K562 (cell line): ENCODE data around the gene IL1B. TPM values are rescaled to one million over a fixed set of nuclear protein-coding genes. Genes with fewer than 3 reads are reported as not detected.

ENCODE experiments used
- ATAC-seq: fragments of 200-7000 bp; cut with Tn5 transposase; 3 replicates; pipeline ENCODE4 v1.9.1; 2020; ENCODE audit warnings: moderate library complexity
- BruUV-seq: library from RNA; stranded (reverse); fragments of 400-500 nt; replicated peaks from 2 replicates; lab custom pipeline; 2021; lab: Mats Ljungman, UMichigan
- CTCF ChIA-PET: fragments of 300-600 bp; formaldehyde crosslinking; extraction: SDS; loops from one replicate; lab custom pipeline; 2021; ENCODE audit warnings: low intra/inter-chr PET ratio; lab: Yijun Ruan, JAX
- POLR2A ChIA-PET: fragments of 300-600, 350-650 bp; sonication (Branson Sonifier 250); formaldehyde crosslinking; extraction: SDS; loops from one replicate; lab custom pipeline; 2021; ENCODE audit warnings: antibody characterized with exemption, inconsistent platforms; lab: Yijun Ruan, JAX
- DNase-seq, 4 experiments: peaks; one replicate each; pipeline versions ENCODE4 v3.0.0 to v3.0.0-alpha.2; 2011 to 2018; ENCODE audit warnings: low spot score in 3 of 4, mixed read lengths in 3 of 4; ENCODE audit errors: extremely low read depth in 1 of 4
- FAIRE-seq: peaks from 2 replicates; lab custom pipeline; 2011; peaks lifted over from hg19 to GRCh38; lab: Jason Lieb, UNC
- H2AFZ ChIP-seq: 2 replicates; pipeline ENCODE4 v1.6.0; 2011; ENCODE audit warnings: low read depth, low read length, control low read depth, inconsistent platforms
- H3K27ac ChIP-seq: fragments of 200-600 bp; 3 replicates; pipeline ENCODE4 v1.8.0; 2011; ENCODE audit warnings: low read depth, mild to moderate bottlenecking, control low read depth, inconsistent platforms, low read length, moderate library complexity, mixed read lengths; ENCODE audit errors: extremely low read depth
- H3K27me3 ChIP-seq, 2 experiments: fragments of 300-600 bp in 1 of 2; 2 replicates in 1 of 2; 3 replicates in 1 of 2; pipeline versions ENCODE4 v1.6.0 to v1.8.0; 2011; ENCODE audit warnings: inconsistent platforms in 2 of 2, low read length in 2 of 2, mild to moderate bottlenecking in 1 of 2, mixed read lengths in 1 of 2, moderate library complexity in 1 of 2; ENCODE audit not compliant: control insufficient read depth in 2 of 2, insufficient read depth in 2 of 2
- H3K36me3 ChIP-seq: fragments of 300-600 bp; 3 replicates; pipeline ENCODE4 v1.8.0; 2011; ENCODE audit warnings: mild to moderate bottlenecking, low read length, inconsistent platforms; ENCODE audit not compliant: control insufficient read depth, insufficient read depth
- H3K4me1 ChIP-seq, 2 experiments: fragments of 200-600 bp in 1 of 2; replicated peaks in 1 of 2; 2 replicates in 1 of 2; 3 replicates in 1 of 2; pipeline versions ENCODE4 v1.5.1 to v1.8.0; 2011; ENCODE audit warnings: inconsistent platforms in 2 of 2, low read length in 2 of 2, mild to moderate bottlenecking in 1 of 2, mixed read lengths in 1 of 2, moderate library complexity in 1 of 2; ENCODE audit not compliant: control insufficient read depth in 2 of 2, insufficient read depth in 2 of 2
- H3K4me2 ChIP-seq: 2 replicates; pipeline ENCODE4 v1.6.1; 2011; ENCODE audit warnings: low read length, control low read depth, inconsistent platforms, mixed read lengths; ENCODE audit not compliant: insufficient read depth
- H3K4me3 ChIP-seq: fragments of 200-600 bp; sonication (generic), shearing (Covaris generic); 2 replicates; pipeline ENCODE4 v1.5.1; 2016; ENCODE audit warnings: control low read depth, inconsistent platforms
- H3K79me2 ChIP-seq: fragments of 200-600 bp; 3 replicates; pipeline ENCODE4 v1.8.0; 2011; ENCODE audit warnings: low read length, inconsistent platforms; ENCODE audit not compliant: control insufficient read depth, insufficient read depth
- H3K9ac ChIP-seq, 2 experiments: 2 replicates each; pipeline versions ENCODE4 v1.6.0 to v1.6.1; 2011; ENCODE audit warnings: low read depth in 2 of 2, low read length in 2 of 2, control low read depth in 1 of 2, inconsistent platforms in 1 of 2, mild to moderate bottlenecking in 1 of 2, mixed read lengths in 1 of 2; ENCODE audit not compliant: insufficient read depth in 1 of 2
- H3K9me1 ChIP-seq: one replicate; pipeline ENCODE4 v1.6.0; 2011; ENCODE audit warnings: inconsistent platforms, mild to moderate bottlenecking, low read length, moderate library complexity; ENCODE audit not compliant: control insufficient read depth, insufficient read depth
- H3K9me3 ChIP-seq: replicated peaks from 2 replicates; pipeline ENCODE4 v1.5.1; 2011; ENCODE audit warnings: low read depth, low read length, inconsistent platforms; ENCODE audit not compliant: control insufficient read depth, insufficient read depth
- H4K20me1 ChIP-seq: replicated peaks from 2 replicates; pipeline ENCODE4 v1.6.1; 2011; ENCODE audit warnings: low read length, inconsistent platforms, mixed read lengths; ENCODE audit not compliant: control insufficient read depth, insufficient read depth
- CHD4 ChIP-seq: fragments of 200-600 bp; sonication (generic); IDR thresholded peaks from 3 replicates; pipeline ENCODE4 v1.6.1; 2012; ENCODE audit warnings: low read depth, mild to moderate bottlenecking, mixed read lengths, low read length, inconsistent platforms; ENCODE audit not compliant: insufficient read depth, insufficient replicate concordance, poor library complexity, severe bottlenecking
- DPF2 ChIP-seq: fragments of 450-650 bp; IDR thresholded peaks from 2 replicates; pipeline ENCODE4 v1.6.1; 2016
- MAFF ChIP-seq: IDR thresholded peaks from 2 replicates; pipeline ENCODE4 v1.6.1; 2012; ENCODE audit warnings: low read length, improper control_type of control experiment
- MAX ChIP-seq: sonication (generic); formaldehyde crosslinking; IDR thresholded peaks from 2 replicates; pipeline ENCODE4 v1.9.0; 2022; ENCODE audit warnings: mild to moderate bottlenecking, missing genetic modification reagents
- NFE2L1 ChIP-seq: fragments of 450-650 bp; IDR thresholded peaks from 2 replicates; pipeline ENCODE4 v1.6.1; 2016; ENCODE audit warnings: missing genetic modification characterization, low read depth, mild to moderate bottlenecking, missing compliant biosample characterization, moderate library complexity, borderline replicate concordance
- NFRKB ChIP-seq: fragments of 450-650 bp; IDR thresholded peaks from 2 replicates; pipeline ENCODE4 v1.6.1; 2016; ENCODE audit warnings: low read depth
- NR2F6 ChIP-seq: fragments of 450-650 bp; formaldehyde crosslinking; IDR thresholded peaks from 2 replicates; pipeline ENCODE4 v1.4.0; 2020; ENCODE audit warnings: mild to moderate bottlenecking
- PRMT5 ChIP-seq: sonication (generic); formaldehyde crosslinking; IDR thresholded peaks from 2 replicates; pipeline ENCODE4 v1.5.0; 2020; ENCODE audit warnings: missing genetic modification reagents
- RAD21 ChIP-seq, 2 experiments: fragments of 250-450 bp in 1 of 2; fragments of 450-650 bp in 1 of 2; sonication (Bioruptor Pico) in 1 of 2; formaldehyde crosslinking in 1 of 2; IDR thresholded peaks in 1 of 2; conservative IDR thresholded peaks in 1 of 2; 2 replicates each; pipeline versions ENCODE4 v1.4.0 to v1.8.0; 2020 to 2022; ENCODE audit warnings: mild to moderate bottlenecking in 2 of 2, moderate library complexity in 1 of 2
- RCOR1 ChIP-seq, 2 experiments: IDR thresholded peaks; 2 replicates each; pipeline ENCODE4 v1.6.1; 2012; ENCODE audit warnings: low read depth in 2 of 2, low read length in 2 of 2, borderline replicate concordance in 1 of 2, improper control_type of control experiment in 1 of 2
- RFX5 ChIP-seq: IDR thresholded peaks from 2 replicates; pipeline ENCODE4 v1.6.1; 2011; ENCODE audit warnings: low read depth, mild to moderate bottlenecking, improper control_type of control experiment, low read length
- SAFB ChIP-seq: fragments of 200-400 bp; formaldehyde crosslinking; IDR thresholded peaks from 2 replicates; pipeline ENCODE4 v1.6.1; 2017; ENCODE audit warnings: low read depth, low read length, borderline replicate concordance
- SMARCE1 ChIP-seq: fragments of 450-650 bp; IDR thresholded peaks from 2 replicates; pipeline ENCODE4 v1.7.1; 2016; ENCODE audit warnings: mild to moderate bottlenecking
- TBP ChIP-seq: optimal IDR thresholded peaks from 2 replicates; pipeline ENCODE3; 2011; ENCODE audit warnings: low read depth, low read length, improper control_type of control experiment
- THRAP3 ChIP-seq: fragments of 450-650 bp; IDR thresholded peaks from 2 replicates; pipeline ENCODE4 v1.6.1; 2016; ENCODE audit warnings: mild to moderate bottlenecking, inconsistent platforms, borderline replicate concordance
- ZNF146 ChIP-seq: IDR thresholded peaks from one replicate; pipeline ENCODE4 v1.6.1; 2018; ENCODE audit warnings: missing compliant biosample characterization; ENCODE audit not compliant: unreplicated experiment
- ZNF766 ChIP-seq: fragments of 200-800 bp; sonication (Bioruptor generic); conservative IDR thresholded peaks from 2 replicates; pipeline ENCODE4 v1.6.1; 2016; ENCODE audit warnings: missing genetic modification characterization, missing compliant biosample characterization
- ZNF778 ChIP-seq: fragments of 450-650 bp; formaldehyde crosslinking; IDR thresholded peaks from 2 replicates; pipeline ENCODE4 v1.4.0; 2020; ENCODE audit warnings: mild to moderate bottlenecking, moderate library complexity
- WGBS: fragments of 100-300 bp; shearing (Covaris generic); methylation state at CpG from one replicate; pipeline ENCODE4 v1.1.6; 2016; ENCODE audit warnings: low coverage, mixed read lengths; ENCODE audit not compliant: insufficient coverage; ENCODE audit errors: missing lambda C conversion rate; 5-methylcytosine and 5-hydroxymethylcytosine counted together
- in situ Hi-C: fragments of 300-500 bp; cut with MboI; formaldehyde crosslinking; loops from 4 replicates; pipeline ENCODE4 v1.15.0; 2018; ENCODE audit warnings: inconsistent platforms, mixed read lengths
- intact Hi-C: fragments of 100-400 bp; cut with micrococcal nuclease; formaldehyde crosslinking; loops from 2 replicates; pipeline ENCODE4 v1.14.2; 2022
- polyA plus RNA-seq, 8 experiments: library from polyadenylated mRNA; depleted of rRNA in 4 of 8; stranded (reverse) in 5 of 8; unstranded in 3 of 8; fragments of >200 nt; fragmentation: Nextera tagmentation in 2 of 8; fragmentation: Illumina TruSeq in 1 of 8; extraction: Ambion mirVana in 2 of 8; extraction: Trizol in 1 of 8; gene quantifications; 2 replicates each; pipeline versions ENCODE4 v1.2.1 to v1.2.3, GENCODE V29; 2011 to 2014; ENCODE audit warnings: inconsistent platforms in 1 of 8, missing spikeins in 1 of 8
- total RNA-seq, 7 experiments: library from RNA; depleted of rRNA in 6 of 7; stranded (reverse); fragments of >200 nt in 6 of 7; fragmentation: Illumina TruSeq in 2 of 7; extraction: Trizol in 2 of 7; gene quantifications; 2 replicates each; pipeline versions ENCODE4 v1.2.1 to v1.2.3, GENCODE V29; 2011 to 2021; ENCODE audit warnings: low replicate concordance in 1 of 7

IL1B gene
- total and polyA plus RNA-seq, 9 of the 15 experiments (the other 6 are each of a cell fraction or from before 2014, with no cell fraction given), result 0.29 TPM; not detected in 8

DNA sequence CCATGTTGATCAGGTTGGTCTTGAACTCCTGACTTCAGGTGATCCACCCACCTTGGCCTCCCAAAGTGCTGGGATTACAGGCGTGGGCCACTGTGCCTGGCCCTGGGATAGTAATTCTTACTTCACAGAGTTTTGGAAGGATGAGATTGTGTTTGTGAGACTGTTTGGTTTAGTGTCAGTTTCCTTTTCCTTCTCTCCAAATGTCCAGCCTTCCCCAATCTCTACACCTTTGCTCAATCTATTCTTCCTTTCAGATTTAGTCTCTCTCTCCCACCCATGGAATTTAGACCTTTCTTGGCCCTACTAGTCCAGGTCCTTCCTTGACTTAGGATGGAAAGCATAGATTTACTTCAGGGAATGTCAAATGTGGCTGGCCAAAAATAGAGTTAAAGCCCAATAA is 40.1 kb downstream of the IL1B start:
- no peaks in the 10 kb centered on the region for H3K79me2 ChIP-seq
- FAIRE-seq (no peak), DNase-seq (no peak), ATAC-seq (no peak)
- no peak overlapping the region for H3K9ac ChIP-seq
- H3K4me3 ChIP-seq, result no peak overlapping the region
- H3K9me3 ChIP-seq, result 0 out of 2 replicates have a peak, but pooled peaks cover 4% of the 10 kb centered on the region
- H3K4me1 ChIP-seq, result peaks cover 3 to 24% of the 10 kb centered on the region in 2 experiments; a peak in 4 of 5 replicates
- H3K27ac ChIP-seq, result no peak overlapping the region
- TF ChIP-seq PRMT5 (CRISPR knock-in tag) (no peak), RAD21 (CRISPR knock-in tag; conservative IDR thresholded peaks at IDR 0.05 in 1 of 2, IDR thresholded peaks at IDR 0.05 in 1 of 2) (no peak), NR2F6 (CRISPR knock-in tag) (no peak)
- no peaks in the 10 kb centered on the region for H4K20me1 ChIP-seq
- intact Hi-C loops (no loop called here), in situ Hi-C loops (no loop called here)
- no peaks in the 10 kb centered on the region for H3K27me3 ChIP-seq
- no TSS peak for BruUV-seq
- H3K4me2 ChIP-seq, result no peak overlapping the region
- POLR2A ChIA-PET, result no interaction called here
- 10% methylated on average over 1 of the region's 1 CpG for WGBS
- no peaks in the 10 kb centered on the region for H3K36me3 ChIP-seq
- CTCF ChIA-PET, result no interaction called here
- H2AFZ ChIP-seq, result no peak overlapping the region
- no peaks in the 10 kb centered on the region for H3K9me1 ChIP-seq

DNA sequence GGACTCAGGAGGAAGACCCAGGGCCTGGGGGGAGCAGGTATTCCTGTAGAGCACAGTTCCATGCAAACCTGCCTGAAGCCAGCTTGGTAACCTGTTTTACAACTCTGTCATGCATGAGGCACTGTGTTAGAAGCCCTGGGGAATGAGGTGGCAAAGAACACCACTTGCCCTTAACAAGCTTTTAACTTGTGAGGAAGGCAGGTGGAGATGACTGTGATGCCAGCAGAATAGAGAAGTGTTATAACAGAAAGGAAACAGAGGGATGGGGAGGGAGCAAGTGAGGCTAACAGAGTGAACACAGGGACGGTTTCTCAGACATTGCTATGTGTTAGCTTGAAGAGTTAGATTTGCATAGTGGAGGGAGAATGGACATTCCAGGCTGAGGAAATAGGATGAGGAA is 40.8 kb downstream of the IL1B start:
- Histone ChIP-seq H3K9me1 (no peaks in the 10 kb centered on the region), H3K9ac (no peak overlapping the region), H3K4me1 (peaks cover 3 to 24% of the 10 kb centered on the region in 2 experiments), H3K27ac (no peak overlapping the region), H3K36me3 (no peaks in the 10 kb centered on the region), H4K20me1 (no peaks in the 10 kb centered on the region), H3K9me3 (0 out of 2 replicates have a peak, but pooled peaks cover 4% of the 10 kb centered on the region), H3K4me2 (no peak overlapping the region), H3K27me3 (no peaks in the 10 kb centered on the region), H3K4me3 (no peak overlapping the region), H2AFZ (0 out of 2 replicates have a peak overlapping the region, but pooled peaks have one; percentile 36), H3K79me2 (no peaks in the 10 kb centered on the region)
- ATAC-seq (no peak), DNase-seq (no peak), FAIRE-seq (no peak)
- intact Hi-C loops, result loop anchor here (2.0 kb wide), 1 partner anchor 31 kb away; the partner anchor contains the start of gene CKAP2L
- BruUV-seq, result no TSS peak
- 58% methylated on average over 1 of the region's 1 CpG for WGBS
- POLR2A ChIA-PET, result no interaction called here
- in situ Hi-C loops, result no loop called here
- CTCF ChIA-PET, result no interaction called here
- TF ChIP-seq SAFB, result no peak
- no peak for TF ChIP-seq RFX5
- TF ChIP-seq DPF2, result no peak
- no peak for TF ChIP-seq THRAP3
- TF ChIP-seq MAX, result no peak
- TF ChIP-seq NFE2L1, result no peak
- TF ChIP-seq CHD4, result no peak
- no peak for TF ChIP-seq ZNF778 (CRISPR knock-in tag)
- no peak for TF ChIP-seq TBP
- TF ChIP-seq ZNF146 (CRISPR knock-in tag), result no peak
- TF ChIP-seq NFRKB, result no peak
- no peak for TF ChIP-seq ZNF766 (CRISPR knock-in tag)
- TF ChIP-seq SMARCE1, result no peak
- no peak for TF ChIP-seq MAFF
- no peak for TF ChIP-seq RCOR1 (IDR thresholded peaks at IDR 0.05; ENCODE audit: borderline replicate concordance in 1 of 2, low read depth in 2 of 2, low read length in 2 of 2)
